Peyer's patch (tissue), 4 donors: ENCODE measurements around the gene BDKRB2.
"Not testable (repeated sequence)": the region's sequence is repeated elsewhere in the genome, so short reads cannot be mapped to it uniquely, and the experiment has no call there.

Source experiments
- POLR2A ChIP-seq, 2 donors: fragments of 450-650 bp; IDR thresholded peaks; one replicate each; pipeline ENCODE4 v1.5.1; 2017; ENCODE audit warnings: antibody characterized with exemption in 2 of 2, mild to moderate bottlenecking in 2 of 2, moderate library complexity in 2 of 2
- TF ChIP-seq, protein P1 (sequence below), 6 experiments: fragments of 450-650 bp in 4 of 6; fragments of 200-600 bp in 2 of 6; sonication (generic) in 1 of 6; IDR thresholded peaks; one replicate each; pipeline ENCODE4 v1.5.1; 2017 to 2019; ENCODE audit warnings: antibody characterized with exemption in 6 of 6, mild to moderate bottlenecking in 3 of 6, moderate library complexity in 1 of 6

DNA sequence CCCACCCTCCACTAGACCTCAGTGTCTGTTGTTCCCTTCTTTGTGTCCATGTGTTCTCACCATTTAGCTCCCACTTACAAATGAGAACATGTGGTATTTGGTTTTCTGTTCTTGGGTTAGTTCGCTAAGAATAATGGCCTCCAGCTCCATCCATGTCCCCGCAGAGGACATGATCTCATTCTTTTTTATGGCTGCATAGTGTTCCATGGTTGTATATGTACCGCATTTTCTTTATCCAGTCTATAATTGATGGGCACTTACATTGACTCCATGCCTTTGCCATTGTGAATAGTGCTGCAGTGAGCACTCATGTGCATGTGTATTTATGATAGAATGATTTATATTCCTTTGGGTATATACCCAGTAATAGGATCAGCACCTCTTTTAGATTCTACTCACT lies 40.4 kb downstream of the BDKRB2 start:
- TF ChIP-seq, protein P1, sequence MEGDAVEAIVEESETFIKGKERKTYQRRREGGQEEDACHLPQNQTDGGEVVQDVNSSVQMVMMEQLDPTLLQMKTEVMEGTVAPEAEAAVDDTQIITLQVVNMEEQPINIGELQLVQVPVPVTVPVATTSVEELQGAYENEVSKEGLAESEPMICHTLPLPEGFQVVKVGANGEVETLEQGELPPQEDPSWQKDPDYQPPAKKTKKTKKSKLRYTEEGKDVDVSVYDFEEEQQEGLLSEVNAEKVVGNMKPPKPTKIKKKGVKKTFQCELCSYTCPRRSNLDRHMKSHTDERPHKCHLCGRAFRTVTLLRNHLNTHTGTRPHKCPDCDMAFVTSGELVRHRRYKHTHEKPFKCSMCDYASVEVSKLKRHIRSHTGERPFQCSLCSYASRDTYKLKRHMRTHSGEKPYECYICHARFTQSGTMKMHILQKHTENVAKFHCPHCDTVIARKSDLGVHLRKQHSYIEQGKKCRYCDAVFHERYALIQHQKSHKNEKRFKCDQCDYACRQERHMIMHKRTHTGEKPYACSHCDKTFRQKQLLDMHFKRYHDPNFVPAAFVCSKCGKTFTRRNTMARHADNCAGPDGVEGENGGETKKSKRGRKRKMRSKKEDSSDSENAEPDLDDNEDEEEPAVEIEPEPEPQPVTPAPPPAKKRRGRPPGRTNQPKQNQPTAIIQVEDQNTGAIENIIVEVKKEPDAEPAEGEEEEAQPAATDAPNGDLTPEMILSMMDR (IDR thresholded peaks at IDR 0.05), result not testable (repeated sequence)
- not testable (repeated sequence) for TF ChIP-seq POLR2A (IDR thresholded peaks at IDR 0.05)
